ENCODE results near the gene MED13. TPM values are rescaled to one million over a fixed set of nuclear protein-coding genes. Genes with fewer than 3 reads are reported as not detected.

Gene MED13
- total RNA-seq, 1 experiment from 2014 or later, result 96.0 TPM

DNA sequence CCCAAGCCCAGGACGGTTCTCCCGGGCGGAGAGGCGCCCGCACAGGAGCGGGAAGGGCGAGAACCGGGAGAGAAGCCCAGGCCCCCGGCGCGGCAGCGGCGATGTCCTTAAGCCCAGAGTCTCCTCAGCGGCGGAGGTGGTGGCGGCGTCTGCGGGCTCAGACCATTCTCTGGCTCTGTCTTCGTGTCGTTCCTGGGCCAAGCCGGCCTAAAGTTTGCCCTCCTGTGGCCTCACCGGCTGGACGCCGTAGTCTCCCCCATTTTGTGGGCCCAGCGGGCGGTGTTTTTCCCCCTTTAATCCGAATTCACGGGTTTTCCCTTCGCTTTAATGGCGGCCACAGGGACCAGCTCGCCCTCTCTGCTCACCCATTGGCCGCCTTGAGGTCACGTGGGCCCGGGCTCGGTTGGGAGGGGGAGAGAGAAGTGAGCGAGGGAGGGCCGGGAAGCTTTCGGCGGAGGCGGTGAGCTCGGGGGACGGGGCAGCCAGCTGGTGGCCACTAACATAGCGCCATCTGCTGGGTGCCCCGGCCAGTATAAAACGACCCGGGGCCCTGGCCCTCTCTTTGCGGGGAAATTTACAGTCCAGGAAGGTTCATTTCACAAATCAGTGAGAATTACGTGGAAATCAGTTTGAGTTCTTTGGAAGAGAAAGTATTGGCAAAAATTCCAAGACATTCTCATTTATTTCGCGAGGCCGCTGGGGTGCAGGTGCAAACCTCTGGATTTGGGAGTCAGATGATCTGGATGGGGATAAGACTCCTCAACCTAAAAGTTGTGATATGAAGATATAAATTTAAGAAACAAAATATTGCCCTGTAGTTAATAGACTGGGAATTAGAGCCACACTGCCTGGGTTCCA lies 762 bp upstream of the MED13 start:
- H2AFZ ChIP-seq (ENCODE audit: low read depth, low read length, poor library complexity, severe bottlenecking), result peak overlapping the region; percentile 84
- peak; percentile 94 for ATAC-seq
- intact Hi-C loops (cut with micrococcal nuclease), result loop anchor here (2.0 to 5.0 kb wide), 4 partner anchors 43 to 654 kb away; partner anchors contain the start of gene BRIP1

More for the DNA sequence above, 762 bp upstream of the MED13 start:
- Histone ChIP-seq H3K4me2 (ENCODE audit: low read length) (peak overlapping the region; percentile 75), H3K9me3 (ENCODE audit: control insufficient read depth in 1 of 2, insufficient read depth in 1 of 2, low read depth in 1 of 2, low read length in 2 of 2) (no peaks in the 10 kb centered on the region), H3K9ac (ENCODE audit: low read length) (peak overlapping the region; percentile 96), H4K20me1 (ENCODE audit: insufficient read depth) (peaks cover 18% of the 10 kb centered on the region; the same call in 1 of the 2 replicates), H3K9me2 (ENCODE audit: insufficient read depth) (no peaks in the 10 kb centered on the region), H3K79me2 (ENCODE audit: insufficient read depth, low read length) (peaks cover 46% of the 10 kb centered on the region), H3K27me3 (ENCODE audit: insufficient read depth, low read length) (no peaks in the 10 kb centered on the region), H3K27ac (ENCODE audit: low read depth, low read length) (peak overlapping the region; percentile 95), H3K36me3 (ENCODE audit: control insufficient read depth in 1 of 2, insufficient read depth in 2 of 2, low read length in 2 of 2) (peaks cover 17 to 19% of the 10 kb centered on the region in 2 experiments; a peak in 3 of 4 replicates), H3K4me1 (ENCODE audit: control insufficient read depth in 1 of 2, insufficient read depth in 2 of 2, low read length in 2 of 2) (peaks cover 7 to 20% of the 10 kb centered on the region in 2 experiments), H3K4me3 (replicated peaks in 1 of 2; ENCODE audit: low read depth in 1 of 2, low read length in 2 of 2) (peak overlapping the region; percentile 89 to 95)
- TF ChIP-seq, protein P1, sequence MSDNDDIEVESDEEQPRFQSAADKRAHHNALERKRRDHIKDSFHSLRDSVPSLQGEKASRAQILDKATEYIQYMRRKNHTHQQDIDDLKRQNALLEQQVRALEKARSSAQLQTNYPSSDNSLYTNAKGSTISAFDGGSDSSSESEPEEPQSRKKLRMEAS (IDR thresholded peaks at IDR 0.05), result peak; percentile 88
- TF ChIP-seq POLR2A (IDR thresholded peaks at IDR 0.05; ENCODE audit: borderline replicate concordance, extremely low read depth, insufficient read depth, insufficient read length) (peak; percentile 69), EGR1 (IDR thresholded peaks at IDR 0.05; ENCODE audit: low read depth) (peak; percentile 89), FOSL1 (IDR thresholded peaks at IDR 0.05; ENCODE audit: low read depth) (no peak), SP1 (IDR thresholded peaks at IDR 0.05; ENCODE audit: low read depth) (peak; percentile 86), JUND (IDR thresholded peaks at IDR 0.05) (no peak), CTCF (IDR thresholded peaks at IDR 0.05 in 2 of 3, conservative IDR thresholded peaks at IDR 0.05 in 1 of 3; ENCODE audit: borderline replicate concordance in 1 of 3, insufficient read depth in 1 of 3, low read depth in 2 of 3, low read length in 2 of 3) (peak; percentile 84 to 99 (median 98)), RAD21 (IDR thresholded peaks at IDR 0.05; ENCODE audit: low read depth) (peak; percentile 87), YY1 (IDR thresholded peaks at IDR 0.05; ENCODE audit: extremely low read depth, insufficient replicate concordance, low read depth, low read length) (peak; percentile 97), POLR2AphosphoS5 (IDR thresholded peaks at IDR 0.05; ENCODE audit: low read depth, low read length) (peak; percentile 93), ZFX (IDR thresholded peaks at IDR 0.05) (peak; percentile 62; the same call in 1 of the 2 replicates), ELF1 (IDR thresholded peaks at IDR 0.05; ENCODE audit: borderline replicate concordance, low read depth) (no peak), ATF3 (IDR thresholded peaks at IDR 0.05) (no peak), CBX3 (IDR thresholded peaks at IDR 0.05; ENCODE audit: low read depth) (peak; percentile 59)
- TF ChIP-seq, protein P2, sequence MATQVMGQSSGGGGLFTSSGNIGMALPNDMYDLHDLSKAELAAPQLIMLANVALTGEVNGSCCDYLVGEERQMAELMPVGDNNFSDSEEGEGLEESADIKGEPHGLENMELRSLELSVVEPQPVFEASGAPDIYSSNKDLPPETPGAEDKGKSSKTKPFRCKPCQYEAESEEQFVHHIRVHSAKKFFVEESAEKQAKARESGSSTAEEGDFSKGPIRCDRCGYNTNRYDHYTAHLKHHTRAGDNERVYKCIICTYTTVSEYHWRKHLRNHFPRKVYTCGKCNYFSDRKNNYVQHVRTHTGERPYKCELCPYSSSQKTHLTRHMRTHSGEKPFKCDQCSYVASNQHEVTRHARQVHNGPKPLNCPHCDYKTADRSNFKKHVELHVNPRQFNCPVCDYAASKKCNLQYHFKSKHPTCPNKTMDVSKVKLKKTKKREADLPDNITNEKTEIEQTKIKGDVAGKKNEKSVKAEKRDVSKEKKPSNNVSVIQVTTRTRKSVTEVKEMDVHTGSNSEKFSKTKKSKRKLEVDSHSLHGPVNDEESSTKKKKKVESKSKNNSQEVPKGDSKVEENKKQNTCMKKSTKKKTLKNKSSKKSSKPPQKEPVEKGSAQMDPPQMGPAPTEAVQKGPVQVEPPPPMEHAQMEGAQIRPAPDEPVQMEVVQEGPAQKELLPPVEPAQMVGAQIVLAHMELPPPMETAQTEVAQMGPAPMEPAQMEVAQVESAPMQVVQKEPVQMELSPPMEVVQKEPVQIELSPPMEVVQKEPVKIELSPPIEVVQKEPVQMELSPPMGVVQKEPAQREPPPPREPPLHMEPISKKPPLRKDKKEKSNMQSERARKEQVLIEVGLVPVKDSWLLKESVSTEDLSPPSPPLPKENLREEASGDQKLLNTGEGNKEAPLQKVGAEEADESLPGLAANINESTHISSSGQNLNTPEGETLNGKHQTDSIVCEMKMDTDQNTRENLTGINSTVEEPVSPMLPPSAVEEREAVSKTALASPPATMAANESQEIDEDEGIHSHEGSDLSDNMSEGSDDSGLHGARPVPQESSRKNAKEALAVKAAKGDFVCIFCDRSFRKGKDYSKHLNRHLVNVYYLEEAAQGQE (IDR thresholded peaks at IDR 0.05; ENCODE audit: low read depth), result no peak
- BruUV-seq (replicated peaks), result TSS peak; percentile 59
- ChIA-PET POLR2A (interaction anchor here (0.6 to 1.1 kb wide), 9 partner anchors 9 to 346 kb away, joined by 3 to 6 read pairs (median 3); no protein-coding TSS in a partner anchor), CTCF (interaction anchor here (0.7 to 1.6 kb wide), 23 partner anchors 11 to 654 kb away, joined by 3 to 38 read pairs (median 3); no protein-coding TSS in a partner anchor), RAD21 (ENCODE audit: low non-redundant PET in 1 of 2, low total read pairs in 2 of 2, uncharacterized antibody in 2 of 2, unreplicated experiment in 2 of 2) (interaction anchor here (0.6 to 2.6 kb wide), 5 partner anchors 44 to 430 kb away, joined by 3 to 12 read pairs (median 4); partner anchors contain the start of gene BRIP1 (in 1 of the 2))
- DNase-seq (ENCODE audit: low read depth, low spot score), result peak; percentile 96

Data from HCT116 (cell line).